Stimulated activated CD4-positive, alpha-beta T cell treated with anti-CD3 and anti-CD28 coated beads, Interleukin-2, amount 100 ng/mL, for 24 hours (primary cell): ENCODE results near the gene MED12.
"Not testable (repeated sequence)": the region's sequence is repeated elsewhere in the genome, so short reads cannot be mapped to it uniquely, and the experiment has no call there.

Experiments used
- DNase-seq, 2 donors: peaks; one replicate each; pipeline ENCODE4 v3.0.0-alpha.2; 2020

MED12 gene

GRCh38 chrX:71166461-71166860 lies 48.1 kb downstream of the MED12 start:
- DNase-seq: no peak

- DNase-seq: no peak
Measured at GRCh38 chrX:71167031-71167781, 48.8 kb downstream of the MED12 start.

- DNase-seq: no peak
Measured at GRCh38 chrX:71168134-71168533, 49.7 kb downstream of the MED12 start.

- DNase-seq: no peak
Measured at GRCh38 chrX:71169586-71169985, 51.2 kb downstream of the MED12 start.

GRCh38 chrX:71170660-71171059 lies 52.3 kb downstream of the MED12 start:
- no peak for DNase-seq

GRCh38 chrX:71171110-71171801 lies 52.9 kb downstream of the MED12 start:
- no peak for DNase-seq

- DNase-seq: no peak
Measured at GRCh38 chrX:71173440-71173839, 55.0 kb downstream of the MED12 start.

- no peak for DNase-seq
Measured at GRCh38 chrX:71174795-71175194, 56.4 kb downstream of the MED12 start.

GRCh38 chrX:71175531-71175930 lies 57.1 kb downstream of the MED12 start:
- no peak for DNase-seq

GRCh38 chrX:71177327-71177726 lies 58.9 kb downstream of the MED12 start:
- DNase-seq: no peak

GRCh38 chrX:71178908-71179307 lies 60.5 kb downstream of the MED12 start:
- DNase-seq: peak; percentile 25 to 43

GRCh38 chrX:71180579-71181265 lies 62.3 kb downstream of the MED12 start:
- not testable (repeated sequence) for DNase-seq

GRCh38 chrX:71181558-71181909 lies 63.1 kb downstream of the MED12 start:
- DNase-seq: peak; percentile 50 to 59

GRCh38 chrX:71181910-71182799 lies 63.8 kb downstream of the MED12 start:
- peak; percentile 77 to 79 for DNase-seq

- DNase-seq: no peak
Measured at GRCh38 chrX:71182871-71183270, 64.5 kb downstream of the MED12 start.

GRCh38 chrX:71183341-71183740 lies 64.9 kb downstream of the MED12 start:
- DNase-seq: no peak

GRCh38 chrX:71184092-71184491 lies 65.7 kb downstream of the MED12 start:
- DNase-seq: no peak

- DNase-seq: no peak
Measured at GRCh38 chrX:71184803-71185495, 66.6 kb downstream of the MED12 start.

- DNase-seq: no peak
Measured at GRCh38 chrX:71191248-71191647, 72.9 kb downstream of the MED12 start.
